Gastroesophageal sphincter (tissue), 3 donors: ENCODE results near the gene GNAO1.

Experiments
- CTCF ChIP-seq, 4 experiments: fragments of 200-600 bp in 2 of 4; fragments of 450-650 bp in 2 of 4; sonication (generic) in 1 of 4; IDR thresholded peaks; one replicate each; pipeline ENCODE4 v1.5.1; 2017 to 2019; ENCODE audit warnings: antibody characterized with exemption in 4 of 4, mild to moderate bottlenecking in 2 of 4, moderate library complexity in 2 of 4
- POLR2A ChIP-seq, 2 donors: fragments of 450-650 bp; IDR thresholded peaks; one replicate each; pipeline ENCODE4 v1.6.1; 2017; ENCODE audit warnings: antibody characterized with exemption in 2 of 2, mild to moderate bottlenecking in 2 of 2, moderate library complexity in 1 of 2

- TF ChIP-seq POLR2A (IDR thresholded peaks at IDR 0.05) = no peak
- TF ChIP-seq CTCF (IDR thresholded peaks at IDR 0.05) = no peak
Observed at GRCh38 chr16:56315955-56316354, 124.7 kb downstream of the GNAO1 start.
